Measurements from ENCODE around the gene ASCC2. TPM values are rescaled to one million over a fixed set of nuclear protein-coding genes. Genes with fewer than 3 reads are reported as not detected.
"Not testable (repeated sequence)": the region's sequence is repeated elsewhere in the genome, so short reads cannot be mapped to it uniquely, and the experiment has no call there.

ASCC2 gene
- total RNA-seq, 2 experiments from 2014 or later = 56.0 to 69.9 TPM

DNA sequence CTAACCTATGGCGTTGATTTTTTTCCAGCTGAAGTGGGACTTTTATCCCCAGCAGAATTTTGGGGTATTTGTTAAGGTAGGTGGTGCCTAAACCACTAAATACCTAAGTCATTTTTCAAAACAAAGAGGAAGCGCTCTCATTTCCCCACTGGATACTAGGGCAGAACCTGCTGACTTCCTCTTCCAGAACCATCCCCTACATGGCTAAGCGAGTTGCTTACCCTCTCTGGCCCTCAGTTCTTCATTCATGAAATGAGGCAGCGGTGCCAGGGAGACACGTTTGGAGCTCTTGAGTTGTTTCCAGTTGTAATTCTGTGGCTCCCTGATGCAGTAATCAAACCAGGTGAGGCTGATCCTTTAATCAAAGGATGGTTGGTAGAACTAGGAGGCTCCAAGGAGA lies 34.9 kb upstream of the ASCC2 start:
- Mint-ChIP-seq H3K9me3 (ENCODE audit: low read depth) (no peaks in the 10 kb centered on the region), H3K27ac (no peak overlapping the region), H3K36me3 (ENCODE audit: low read depth) (no peaks in the 10 kb centered on the region), H3K4me3 (no peak overlapping the region), H3K27me3 (peaks cover 6% of the 10 kb centered on the region), H3K4me1 (peaks cover 5% of the 10 kb centered on the region)
- no peak for ATAC-seq
- intact Hi-C loops (cut with DNase I, micrococcal nuclease) = no loop called here
- DNase-seq = no peak
- POLR2A ChIA-PET = no interaction called here
- CTCF ChIA-PET = interaction anchor here (0.7 to 1.1 kb wide), 3 partner anchors 43 to 150 kb away, joined by 3 to 4 read pairs (median 3); no protein-coding TSS in a partner anchor

DNA sequence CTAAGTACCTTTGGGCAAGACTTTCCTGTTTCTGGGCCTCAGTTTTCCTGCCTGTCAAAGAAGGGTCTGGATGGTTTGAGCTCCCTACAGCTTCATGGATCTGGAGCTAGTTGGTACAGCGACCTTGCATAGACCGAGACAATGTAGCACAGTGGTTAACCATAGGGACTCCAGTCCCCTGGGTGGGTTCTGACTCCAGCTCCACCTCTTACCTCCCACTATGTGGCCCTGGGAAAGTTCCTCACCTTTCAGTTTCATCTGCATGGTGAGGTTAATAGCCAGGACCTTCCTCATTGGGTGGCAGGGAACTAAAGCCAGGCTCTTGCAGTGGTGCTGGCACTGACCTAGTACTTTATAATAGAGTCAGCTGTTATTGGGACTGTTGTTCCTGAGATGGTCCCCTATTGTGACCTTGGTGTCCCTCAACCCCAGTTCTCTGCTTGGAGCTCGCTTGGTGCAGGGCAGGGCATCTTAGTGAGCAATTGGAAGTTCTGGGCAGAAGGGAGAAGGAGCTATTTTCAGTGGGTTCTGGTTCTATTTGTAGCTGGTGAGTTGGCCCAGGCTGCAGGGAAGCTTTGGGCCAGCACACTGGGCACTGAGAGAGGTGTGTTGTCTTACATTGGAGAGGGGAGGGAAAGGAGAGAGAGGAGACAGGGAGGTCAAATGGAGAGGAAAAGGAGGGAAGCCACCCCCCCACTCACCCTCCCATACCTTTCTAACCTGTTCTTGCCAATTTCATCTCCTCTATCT lies 34.2 kb upstream of the ASCC2 start:
- CTCF ChIA-PET = interaction anchor here (0.7 to 1.4 kb wide), 3 partner anchors 47 to 247 kb away, joined by 3 read pairs; no protein-coding TSS in a partner anchor
- Mint-ChIP-seq H3K27me3 (peaks cover 2% of the 10 kb centered on the region), H3K9me3 (ENCODE audit: low read depth) (no peaks in the 10 kb centered on the region), H3K36me3 (ENCODE audit: low read depth) (no peaks in the 10 kb centered on the region), H3K4me1 (peaks cover 5% of the 10 kb centered on the region), H3K4me3 (no peak overlapping the region), H3K27ac (no peak overlapping the region)
- POLR2A ChIA-PET = no interaction called here
- no peak for ATAC-seq
- DNase-seq = no peak
- intact Hi-C loops (cut with DNase I, micrococcal nuclease) = no loop called here

DNA sequence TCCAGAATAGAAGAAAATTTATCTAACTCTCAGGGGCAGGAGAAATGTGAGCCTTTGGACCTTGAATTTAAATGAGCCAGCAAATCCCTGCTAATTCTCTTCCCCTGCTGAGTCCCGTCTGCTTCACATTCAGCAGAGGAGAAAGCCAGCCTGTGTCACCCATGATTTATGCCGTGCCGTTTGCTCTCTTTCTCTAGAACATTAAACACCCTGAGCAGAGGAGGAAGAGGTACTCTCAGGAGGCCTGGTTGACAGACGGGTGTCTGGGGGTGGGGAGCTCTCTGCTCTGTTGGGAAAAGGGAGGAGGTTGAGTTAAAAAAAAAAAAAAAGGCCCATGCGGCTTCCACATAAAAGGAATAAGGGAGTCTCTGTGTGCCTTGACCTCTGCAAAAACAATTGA lies 33.6 kb upstream of the ASCC2 start:
- Mint-ChIP-seq H3K4me3 (no peak overlapping the region), H3K9me3 (ENCODE audit: low read depth) (no peaks in the 10 kb centered on the region), H3K27ac (no peak overlapping the region), H3K27me3 (peaks cover 2% of the 10 kb centered on the region), H3K36me3 (ENCODE audit: low read depth) (no peaks in the 10 kb centered on the region), H3K4me1 (peaks cover 5% of the 10 kb centered on the region)
- ChIA-PET CTCF (interaction anchor here (1.1 to 1.4 kb wide), 4 partner anchors 22 to 247 kb away, joined by 3 to 5 read pairs (median 4); no protein-coding TSS in a partner anchor), POLR2A (no interaction called here)
- DNase-seq (no peak), ATAC-seq (no peak)
- intact Hi-C loops (cut with DNase I, micrococcal nuclease) = no loop called here

DNA sequence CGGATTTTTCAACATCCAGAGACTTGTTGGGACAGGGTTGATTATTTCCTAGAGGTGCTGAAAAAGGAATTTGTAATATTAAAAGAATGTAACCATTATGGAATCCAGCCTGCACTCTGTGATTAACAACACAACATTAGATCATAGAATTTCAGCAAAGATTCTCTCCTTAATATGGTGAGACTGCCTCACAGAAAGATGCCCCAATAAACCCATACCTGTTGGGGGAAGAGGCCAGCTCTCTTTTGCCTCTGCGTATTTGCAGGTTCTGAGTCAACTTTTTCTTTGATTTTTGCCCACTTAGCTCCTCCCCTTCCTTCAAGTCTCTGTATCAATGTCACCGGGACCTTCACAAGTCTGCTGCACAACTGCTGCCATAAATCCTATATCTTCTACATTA lies 32.5 kb upstream of the ASCC2 start:
- POLR2A ChIA-PET = no interaction called here
- no peak overlapping the region for H3K27ac Mint-ChIP-seq
- H3K4me3 Mint-ChIP-seq = no peak overlapping the region
- peak; percentile 21 for DNase-seq
- CTCF ChIA-PET = interaction anchor here (1.4 kb wide), 2 partner anchors 21 to 134 kb away, joined by 5 read pairs; no protein-coding TSS in a partner anchor
- peak; percentile 94 for ATAC-seq
- no peaks in the 10 kb centered on the region for H3K9me3 Mint-ChIP-seq (ENCODE audit: low read depth)
- H3K4me1 Mint-ChIP-seq = peaks cover 5% of the 10 kb centered on the region
- no peaks in the 10 kb centered on the region for H3K36me3 Mint-ChIP-seq (ENCODE audit: low read depth)
- intact Hi-C loops (cut with DNase I, micrococcal nuclease) = no loop called here
- H3K27me3 Mint-ChIP-seq = peaks cover 2% of the 10 kb centered on the region

DNA sequence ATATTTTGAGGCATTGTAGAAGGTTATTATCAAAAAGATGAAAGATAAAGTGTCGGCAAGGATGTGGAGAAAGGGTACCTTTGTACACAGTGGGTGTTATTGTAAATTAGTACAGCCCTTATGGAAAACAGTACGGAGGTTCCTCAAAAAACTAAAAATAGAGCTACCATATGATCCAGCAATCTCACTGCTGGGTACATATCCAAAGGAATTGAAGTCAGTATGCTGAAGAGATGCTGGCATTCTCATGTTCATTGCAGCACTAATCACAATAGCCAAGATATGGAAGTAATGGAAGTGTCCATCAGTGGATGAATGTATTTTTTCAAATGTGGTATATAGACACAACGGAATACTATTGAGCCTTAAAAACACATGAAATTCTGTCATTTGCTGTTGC lies 29.8 kb upstream of the ASCC2 start:
- Mint-ChIP-seq H3K27ac (no peak overlapping the region), H3K27me3 (peaks cover 2% of the 10 kb centered on the region), H3K36me3 (ENCODE audit: low read depth) (no peaks in the 10 kb centered on the region), H3K9me3 (ENCODE audit: low read depth) (no peaks in the 10 kb centered on the region), H3K4me1 (peaks cover 5% of the 10 kb centered on the region), H3K4me3 (no peak overlapping the region)
- ATAC-seq (no peak), DNase-seq (no peak)
- ChIA-PET POLR2A (no interaction called here), CTCF (no interaction called here)
- intact Hi-C loops (cut with DNase I, micrococcal nuclease) = no loop called here

DNA sequence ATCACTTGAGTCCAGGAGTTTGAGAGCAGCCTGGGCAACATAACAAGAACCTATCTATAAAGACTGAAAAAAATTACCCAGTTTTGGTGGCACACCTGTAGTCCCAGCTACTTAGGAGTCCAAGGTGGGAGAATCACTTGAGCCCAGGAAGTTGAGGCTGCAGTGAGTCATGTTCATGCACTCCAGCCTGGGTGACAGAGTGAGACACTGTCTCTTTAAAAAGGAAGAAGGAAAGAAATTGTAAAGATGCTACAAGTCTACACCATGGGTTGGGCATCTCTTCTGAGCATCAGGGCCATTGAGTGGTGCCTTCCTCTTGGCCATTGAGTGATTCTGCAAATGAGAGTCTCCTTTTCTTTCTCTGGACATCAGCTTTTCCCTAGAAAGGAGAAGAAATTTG lies 29.2 kb upstream of the ASCC2 start:
- Mint-ChIP-seq H3K9me3 (ENCODE audit: low read depth) (no peaks in the 10 kb centered on the region), H3K4me1 (peaks cover 5% of the 10 kb centered on the region), H3K4me3 (no peak overlapping the region), H3K27me3 (peaks cover 2% of the 10 kb centered on the region), H3K36me3 (ENCODE audit: low read depth) (no peaks in the 10 kb centered on the region), H3K27ac (no peak overlapping the region)
- DNase-seq (no peak), ATAC-seq (no peak)
- ChIA-PET POLR2A (no interaction called here), CTCF (no interaction called here)
- intact Hi-C loops (cut with DNase I, micrococcal nuclease) = no loop called here

DNA sequence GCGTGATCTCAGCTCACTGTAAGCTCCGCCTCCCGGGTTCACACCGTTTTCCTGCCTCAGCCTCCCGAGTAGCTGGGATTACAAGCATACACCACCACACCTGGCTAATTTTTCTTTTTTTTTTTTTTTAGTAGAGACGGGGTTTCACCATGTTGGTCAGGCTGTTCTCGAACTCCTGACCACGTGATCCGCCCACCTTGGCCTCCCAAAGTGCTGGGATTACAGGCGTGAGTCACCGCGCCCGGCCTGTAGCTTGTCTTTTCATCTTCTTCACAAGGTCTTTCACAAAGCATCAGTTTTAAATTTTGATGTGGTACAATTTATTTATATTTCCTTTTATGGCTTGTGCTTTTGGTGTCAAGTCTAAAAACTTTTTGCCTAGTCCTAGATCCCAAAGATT lies 27.5 kb upstream of the ASCC2 start:
- intact Hi-C loops (cut with DNase I, micrococcal nuclease); H3K27ac Mint-ChIP-seq; H3K4me3 Mint-ChIP-seq; POLR2A ChIA-PET; H3K4me1 Mint-ChIP-seq; H3K27me3 Mint-ChIP-seq; ATAC-seq; H3K36me3 Mint-ChIP-seq (ENCODE audit: low read depth); H3K9me3 Mint-ChIP-seq (ENCODE audit: low read depth): not testable (repeated sequence)
- DNase-seq = peak; percentile 20
- CTCF ChIA-PET = interaction anchor here (1.0 to 1.3 kb wide), 2 partner anchors 16 to 140 kb away, joined by 3 read pairs; no protein-coding TSS in a partner anchor

DNA sequence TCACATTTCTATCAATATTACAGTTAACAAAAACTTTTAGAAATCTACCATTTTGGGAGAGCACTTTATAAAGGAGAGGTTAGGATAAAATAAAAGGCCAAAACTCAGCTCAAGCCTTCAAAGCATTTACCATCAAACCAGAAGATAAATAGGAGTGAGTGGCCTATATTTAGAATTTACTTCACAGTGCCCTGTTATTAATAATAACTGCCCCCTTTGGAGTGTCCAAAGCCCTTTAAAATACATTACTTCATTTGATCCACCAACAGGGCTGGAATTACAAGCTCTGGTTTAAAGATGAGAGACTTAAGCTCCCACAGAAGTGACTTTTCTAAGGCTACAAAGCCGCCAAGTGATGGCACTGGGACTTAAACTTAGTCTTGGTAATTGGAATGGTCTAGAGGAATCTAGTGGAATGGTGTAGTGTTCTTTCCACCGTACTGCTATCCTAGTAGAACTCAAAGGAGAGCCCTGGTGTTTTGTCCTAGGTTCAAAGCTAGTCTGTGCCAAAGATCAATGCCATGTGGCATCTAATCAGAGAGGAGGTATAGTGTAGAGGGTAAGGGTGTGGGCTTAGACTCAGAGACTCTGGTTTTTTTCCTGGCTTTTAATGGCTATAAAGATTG lies 23.7 kb upstream of the ASCC2 start:
- H3K27me3 Mint-ChIP-seq = no peaks in the 10 kb centered on the region
- no peaks in the 10 kb centered on the region for H3K36me3 Mint-ChIP-seq (ENCODE audit: low read depth)
- POLR2A ChIA-PET = interaction anchor here (0.7 kb wide), 1 partner anchor 76 kb away, joined by 3 read pairs; no protein-coding TSS in a partner anchor
- H3K4me3 Mint-ChIP-seq = no peak overlapping the region
- H3K9me3 Mint-ChIP-seq (ENCODE audit: low read depth) = no peaks in the 10 kb centered on the region
- no peak for ATAC-seq
- CTCF ChIA-PET = no interaction called here
- DNase-seq = no peak
- no peak overlapping the region for H3K27ac Mint-ChIP-seq
- intact Hi-C loops (cut with DNase I, micrococcal nuclease) = no loop called here
- no peaks in the 10 kb centered on the region for H3K4me1 Mint-ChIP-seq

DNA sequence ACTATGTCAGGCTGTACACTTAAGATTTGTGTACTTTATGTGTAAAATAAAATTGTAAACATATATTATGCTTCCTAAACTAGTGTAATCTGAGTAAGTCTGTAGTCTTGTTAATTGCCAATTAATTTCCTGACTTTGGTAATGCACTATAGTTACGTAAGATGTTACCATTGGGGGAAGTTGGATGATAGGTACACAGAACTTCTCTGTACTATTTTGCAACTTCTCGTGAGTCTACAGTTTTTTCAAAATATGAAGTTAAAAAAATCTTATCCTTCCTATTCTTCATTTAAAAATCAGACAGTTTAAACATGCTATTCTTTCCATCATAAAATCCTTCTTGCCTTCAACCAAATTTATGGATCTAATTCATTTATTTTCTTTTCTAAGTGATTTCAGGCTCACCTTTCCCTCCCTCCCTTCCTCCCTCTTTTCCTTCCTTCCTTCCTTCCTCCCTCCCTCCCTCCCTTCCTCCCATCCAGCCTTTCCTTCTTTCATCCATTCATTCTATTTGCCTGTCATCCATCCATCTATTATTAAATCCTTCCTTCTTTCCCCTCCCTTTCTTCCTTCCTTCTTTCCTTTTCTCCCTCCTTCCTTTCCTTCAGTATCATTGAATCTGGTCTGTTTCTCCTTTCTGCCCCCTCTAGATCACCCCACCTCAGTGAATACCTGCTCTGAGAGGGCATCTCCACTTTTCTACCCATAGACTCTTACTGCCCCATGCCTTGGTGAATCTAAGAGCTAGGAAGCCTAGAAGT lies 22.1 kb upstream of the ASCC2 start:
- intact Hi-C loops (cut with DNase I, micrococcal nuclease) = no loop called here
- H3K36me3 Mint-ChIP-seq (ENCODE audit: low read depth) = no peaks in the 10 kb centered on the region
- no peaks in the 10 kb centered on the region for H3K9me3 Mint-ChIP-seq (ENCODE audit: low read depth)
- CTCF ChIA-PET = no interaction called here
- no peak overlapping the region for H3K27ac Mint-ChIP-seq
- POLR2A ChIA-PET = no interaction called here
- DNase-seq (no peak), ATAC-seq (no peak)
- H3K27me3 Mint-ChIP-seq = no peaks in the 10 kb centered on the region
- no peak overlapping the region for H3K4me3 Mint-ChIP-seq
- H3K4me1 Mint-ChIP-seq = no peaks in the 10 kb centered on the region

DNA sequence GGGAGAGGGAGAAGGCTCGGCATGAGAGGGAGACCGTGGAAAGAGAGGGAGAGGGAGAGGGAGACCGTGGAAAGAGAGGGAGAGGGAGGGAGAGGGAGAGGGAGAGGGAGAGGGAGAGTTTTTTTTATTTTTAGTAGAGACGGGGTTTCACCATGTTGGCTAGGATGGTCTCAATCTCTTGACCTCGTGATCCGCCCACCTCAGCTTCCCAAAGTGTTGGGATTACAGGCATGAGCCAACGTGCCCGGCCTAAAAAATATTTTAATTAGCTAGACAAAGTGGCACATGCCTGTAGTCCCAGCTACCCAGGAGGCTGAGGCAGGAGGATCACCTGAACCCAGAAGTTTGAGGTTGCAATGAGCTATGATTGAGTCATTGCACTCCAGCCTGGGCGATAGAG lies 21.0 kb upstream of the ASCC2 start:
- H3K9me3 Mint-ChIP-seq (ENCODE audit: low read depth); POLR2A ChIA-PET; H3K27me3 Mint-ChIP-seq; H3K27ac Mint-ChIP-seq; H3K4me1 Mint-ChIP-seq; intact Hi-C loops (cut with DNase I, micrococcal nuclease); ATAC-seq; H3K4me3 Mint-ChIP-seq; H3K36me3 Mint-ChIP-seq (ENCODE audit: low read depth); DNase-seq: not testable (repeated sequence)
- CTCF ChIA-PET = interaction anchor here (0.6 kb wide), 2 partner anchors 8 to 96 kb away, joined by 3 to 4 read pairs; no protein-coding TSS in a partner anchor

DNA sequence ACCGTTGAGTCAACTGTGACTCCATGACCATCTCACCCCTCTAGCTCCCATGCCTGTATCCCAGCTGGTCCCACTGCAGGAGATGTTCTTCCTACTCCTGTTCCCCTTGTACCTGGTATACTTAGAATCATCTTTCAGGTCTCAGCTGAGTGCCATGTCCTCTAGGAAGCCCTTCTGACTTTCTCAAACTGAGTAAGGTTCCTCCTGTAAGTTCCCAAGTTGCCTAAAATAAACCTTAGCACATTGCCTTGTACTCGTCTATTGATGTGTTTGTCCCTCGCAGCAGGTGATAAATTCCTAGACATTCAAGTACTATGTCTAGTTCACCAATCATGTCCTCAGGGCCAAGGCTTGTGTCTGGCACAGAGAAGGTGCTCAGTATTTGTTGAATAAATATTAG lies 18.4 kb upstream of the ASCC2 start:
- Mint-ChIP-seq H3K4me3 (no peak overlapping the region), H3K27ac (no peak overlapping the region), H3K27me3 (no peaks in the 10 kb centered on the region), H3K9me3 (ENCODE audit: low read depth) (no peaks in the 10 kb centered on the region), H3K4me1 (no peaks in the 10 kb centered on the region), H3K36me3 (ENCODE audit: low read depth) (no peaks in the 10 kb centered on the region)
- ChIA-PET POLR2A (no interaction called here), CTCF (no interaction called here)
- intact Hi-C loops (cut with DNase I, micrococcal nuclease) = no loop called here
- ATAC-seq (no peak), DNase-seq (no peak)

All from activated CD4-positive, alpha-beta T cell treated with anti-CD3 and anti-CD28 coated beads for 36 hours (primary cell).